Osteoblast (primary cell): ENCODE results near the gene STK33. TPM values are rescaled to one million over a fixed set of nuclear protein-coding genes. Genes with fewer than 3 reads are reported as not detected.

ENCODE experiments used
- DNase-seq: peaks from one replicate; pipeline ENCODE4 v3.0.0; 2011; ENCODE audit warnings: low spot score, mixed read lengths; ENCODE audit not compliant: insufficient read length; ENCODE audit errors: missing footprints
- H2AFZ ChIP-seq: 2 replicates; pipeline ENCODE4 v1.6.0; 2011; ENCODE audit warnings: mild to moderate bottlenecking, low read length
- H3K27ac ChIP-seq: 2 replicates; pipeline ENCODE4 v1.5.1; 2011; ENCODE audit warnings: mild to moderate bottlenecking, low read depth, low read length, moderate library complexity
- H3K27me3 ChIP-seq: 2 replicates; pipeline ENCODE4 v1.6.0; 2012; ENCODE audit warnings: mild to moderate bottlenecking, control low read depth, inconsistent platforms, low read length, moderate library complexity; ENCODE audit not compliant: insufficient read depth
- H3K36me3 ChIP-seq: 2 replicates; pipeline ENCODE4 v1.5.1; 2011; ENCODE audit warnings: mild to moderate bottlenecking, low read length, control low read depth, moderate library complexity; ENCODE audit not compliant: insufficient read depth
- H3K4me1 ChIP-seq: 2 replicates; pipeline ENCODE4 v1.5.1; 2011; ENCODE audit warnings: mild to moderate bottlenecking, low read length, control low read depth, moderate library complexity; ENCODE audit not compliant: insufficient read depth
- H3K4me2 ChIP-seq: 2 replicates; pipeline ENCODE4 v1.6.0; 2011; ENCODE audit warnings: mild to moderate bottlenecking, low read length; ENCODE audit not compliant: insufficient read depth
- H3K4me3 ChIP-seq: fragments of 200-600 bp; sonication (generic); 3 replicates; pipeline ENCODE4 v1.5.1; 2012; ENCODE audit warnings: mild to moderate bottlenecking, low read length, inconsistent platforms; ENCODE audit not compliant: insufficient read depth
- H3K79me2 ChIP-seq: 2 replicates; pipeline ENCODE4 v1.6.0; 2012; ENCODE audit warnings: mild to moderate bottlenecking, low read length, control low read depth, inconsistent platforms; ENCODE audit not compliant: insufficient read depth
- H3K9me3 ChIP-seq: 2 replicates; pipeline ENCODE4 v1.5.1; 2011; ENCODE audit warnings: low read depth, low read length, control low read depth
- H4K20me1 ChIP-seq: 2 replicates; pipeline ENCODE4 v1.6.0; 2012; ENCODE audit warnings: mild to moderate bottlenecking, low read length, control low read depth; ENCODE audit not compliant: insufficient read depth
- CTCF ChIP-seq: IDR thresholded peaks from 2 replicates; pipeline ENCODE4 v1.5.1; 2011; ENCODE audit warnings: mild to moderate bottlenecking, low read depth, low read length, moderate library complexity; ENCODE audit errors: extremely low read depth
- total RNA-seq: library from RNA; depleted of rRNA; stranded (reverse); fragments of >200 nt; gene quantifications from 2 replicates; pipeline ENCODE4 v1.2.3, GENCODE V29; 2012

Gene STK33
- total RNA-seq, 1 donor, result 0.72 TPM

- DNase-seq, result peak; percentile 75
- no peaks in the 10 kb centered on the region for H4K20me1 ChIP-seq
- no peaks in the 10 kb centered on the region for H3K9me3 ChIP-seq
- H3K4me3 ChIP-seq, result no peak overlapping the region
- TF ChIP-seq CTCF, result no peak
- H3K4me1 ChIP-seq, result no peaks in the 10 kb centered on the region
- H3K36me3 ChIP-seq, result no peaks in the 10 kb centered on the region
- H3K79me2 ChIP-seq, result no peaks in the 10 kb centered on the region
- peaks cover 19% of the 10 kb centered on the region for H3K27me3 ChIP-seq
- H3K4me2 ChIP-seq, result no peak overlapping the region
- H3K27ac ChIP-seq, result no peak overlapping the region
- H2AFZ ChIP-seq, result no peak overlapping the region
Measured at GRCh38 chr11:8357891-8358566, 236.0 kb downstream of the STK33 start.

DNA sequence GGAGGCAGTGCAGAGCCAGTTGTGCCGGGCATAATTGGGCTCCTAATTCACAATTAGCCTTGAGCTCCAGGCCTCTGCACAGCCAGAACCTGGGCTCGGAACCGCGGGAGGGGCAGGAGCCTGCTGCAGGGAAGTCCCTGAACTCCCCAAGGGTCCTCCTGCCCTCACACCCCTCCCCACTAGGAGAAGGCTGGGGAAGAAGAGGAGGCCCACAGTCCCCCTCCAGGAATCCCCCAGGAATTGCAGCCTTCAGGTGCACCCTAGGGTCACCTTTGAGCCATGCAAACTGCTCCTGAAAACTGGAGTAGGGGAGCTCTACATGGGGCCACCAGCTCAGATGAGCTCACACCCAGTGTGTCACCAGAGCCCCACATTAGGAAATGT, 236.5 kb downstream of the STK33 start:
- no peak overlapping the region for H2AFZ ChIP-seq
- H3K36me3 ChIP-seq, result no peaks in the 10 kb centered on the region
- no peak overlapping the region for H3K27ac ChIP-seq
- TF ChIP-seq CTCF, result no peak
- no peaks in the 10 kb centered on the region for H3K9me3 ChIP-seq
- H3K79me2 ChIP-seq, result no peaks in the 10 kb centered on the region
- DNase-seq, result no peak
- H3K4me2 ChIP-seq, result no peak overlapping the region
- peaks cover 23% of the 10 kb centered on the region for H3K27me3 ChIP-seq
- H4K20me1 ChIP-seq, result no peaks in the 10 kb centered on the region
- no peak overlapping the region for H3K4me3 ChIP-seq
- no peaks in the 10 kb centered on the region for H3K4me1 ChIP-seq

- Histone ChIP-seq H4K20me1 (no peaks in the 10 kb centered on the region), H3K27me3 (peaks cover 23% of the 10 kb centered on the region), H3K79me2 (no peaks in the 10 kb centered on the region), H2AFZ (no peak overlapping the region), H3K4me2 (no peak overlapping the region), H3K9me3 (no peaks in the 10 kb centered on the region), H3K4me3 (no peak overlapping the region), H3K36me3 (no peaks in the 10 kb centered on the region), H3K27ac (no peak overlapping the region), H3K4me1 (no peaks in the 10 kb centered on the region)
- DNase-seq, result peak; percentile 78
- no peak for TF ChIP-seq CTCF
Measured at GRCh38 chr11:8356721-8357504, 237.1 kb downstream of the STK33 start.

- no peaks in the 10 kb centered on the region for H3K36me3 ChIP-seq
- H3K4me3 ChIP-seq, result no peak overlapping the region
- H3K4me1 ChIP-seq, result no peaks in the 10 kb centered on the region
- H3K79me2 ChIP-seq, result no peaks in the 10 kb centered on the region
- no peak overlapping the region for H2AFZ ChIP-seq
- DNase-seq, result no peak
- H3K27ac ChIP-seq, result no peak overlapping the region
- H3K4me2 ChIP-seq, result no peak overlapping the region
- no peak for TF ChIP-seq CTCF
- H3K27me3 ChIP-seq, result peaks cover 23% of the 10 kb centered on the region
- no peaks in the 10 kb centered on the region for H3K9me3 ChIP-seq
- no peaks in the 10 kb centered on the region for H4K20me1 ChIP-seq
Measured at GRCh38 chr11:8356216-8356615, 237.8 kb downstream of the STK33 start.
